ENCODE results near the gene FAXC. TPM values are rescaled to one million over a fixed set of nuclear protein-coding genes. Genes with fewer than 3 reads are reported as not detected.

The FAXC gene
- total and polyA plus RNA-seq, 2 of the 13 experiments (the other 11 are each of a cell fraction or from before 2014, with no cell fraction given) = 0.11 to 0.63 TPM

GRCh38 chr6:99362678-99363268 lies 13.3 kb upstream of the FAXC start (continued):
- no peak for TF ChIP-seq ZHX1 (CRISPR knock-in tag; IDR thresholded peaks at IDR 0.05; ENCODE audit: low read depth)

- H3K4me3 ChIP-seq (replicated peaks in 1 of 3; ENCODE audit: insufficient read depth in 1 of 3, low read depth in 2 of 3, low read length in 3 of 3) = no peak overlapping the region
- no peaks in the 10 kb centered on the region for H3K36me3 ChIP-seq (replicated peaks in 1 of 2; ENCODE audit: control insufficient read depth in 1 of 2, insufficient read depth in 2 of 2, low read length in 2 of 2)
- H3K4me1 ChIP-seq (ENCODE audit: insufficient read depth, low read length) = no peaks in the 10 kb centered on the region
- H2AFZ ChIP-seq (ENCODE audit: low read length) = no peak overlapping the region
- no peaks in the 10 kb centered on the region for H3K79me2 ChIP-seq (ENCODE audit: insufficient read depth, low read length)
- no peaks in the 10 kb centered on the region for H3K9me3 ChIP-seq (ENCODE audit: low read length)
- intact Hi-C loops (cut with micrococcal nuclease; ENCODE audit: unreplicated experiment) (no loop called here), in situ Hi-C loops (cut with HindIII; ENCODE audit: extremely low pct_ligation_motif_present, low pct_unique_long_range_greater_than_20kb) (no loop called here)
- H3K27ac ChIP-seq (ENCODE audit: extremely low read length, insufficient read depth, low read length) = no peak overlapping the region
- no TSS peak for BruUV-seq (replicated peaks)
- no peak for FAIRE-seq
- H3K9ac ChIP-seq (ENCODE audit: insufficient read depth, low read depth, low read length) = no peak overlapping the region
- 0% methylated on average over 1 of the region's 1 CpG for WGBS (ENCODE audit: low lambda C conversion rate)
- H3K4me2 ChIP-seq (ENCODE audit: low read depth, low read length) = no peak overlapping the region
- H3K27me3 ChIP-seq (ENCODE audit: control insufficient read depth in 1 of 2, insufficient read depth in 2 of 2, low read length in 2 of 2) = no peaks in the 10 kb centered on the region; a peak in 1 of 5 replicates
- DNase-seq (ENCODE audit: low spot score) = no peak
- POLR2A ChIA-PET = no interaction called here
- no peaks in the 10 kb centered on the region for H4K20me1 ChIP-seq (ENCODE audit: insufficient read depth, low read length)
- CTCF ChIA-PET (ENCODE audit: low intra/inter-chr PET ratio, low total read pairs) = no interaction called here
- ATAC-seq = no peak
- TF ChIP-seq TBX2 (CRISPR knock-in tag; IDR thresholded peaks at IDR 0.05; ENCODE audit: borderline replicate concordance) (no peak), THAP9 (CRISPR knock-in tag; IDR thresholded peaks at IDR 0.05; ENCODE audit: borderline replicate concordance) (no peak), ZSCAN29 (CRISPR knock-in tag; conservative IDR thresholded peaks at IDR 0.05) (no peak), MAF1 (CRISPR knock-in tag; IDR thresholded peaks at IDR 0.05; ENCODE audit: borderline replicate concordance) (no peak), SOX6 (IDR thresholded peaks at IDR 0.05) (no peak), SOX6 (CRISPR knock-in tag; IDR thresholded peaks at IDR 0.05) (no peak), MED13 (CRISPR knock-in tag; IDR thresholded peaks at IDR 0.05) (no peak)
These were observed 10.3 kb upstream of the FAXC start for GRCh38 chr6:99359800-99360199.
